GM18526 (cell line): ENCODE results near the gene MAN2A1.

Experiments
- POLR2A ChIP-seq: IDR thresholded peaks from 3 replicates; pipeline ENCODE4 v1.6.1; 2011; ENCODE audit not compliant: insufficient read length; ENCODE audit errors: extremely low read depth

The MAN2A1 gene

DNA sequence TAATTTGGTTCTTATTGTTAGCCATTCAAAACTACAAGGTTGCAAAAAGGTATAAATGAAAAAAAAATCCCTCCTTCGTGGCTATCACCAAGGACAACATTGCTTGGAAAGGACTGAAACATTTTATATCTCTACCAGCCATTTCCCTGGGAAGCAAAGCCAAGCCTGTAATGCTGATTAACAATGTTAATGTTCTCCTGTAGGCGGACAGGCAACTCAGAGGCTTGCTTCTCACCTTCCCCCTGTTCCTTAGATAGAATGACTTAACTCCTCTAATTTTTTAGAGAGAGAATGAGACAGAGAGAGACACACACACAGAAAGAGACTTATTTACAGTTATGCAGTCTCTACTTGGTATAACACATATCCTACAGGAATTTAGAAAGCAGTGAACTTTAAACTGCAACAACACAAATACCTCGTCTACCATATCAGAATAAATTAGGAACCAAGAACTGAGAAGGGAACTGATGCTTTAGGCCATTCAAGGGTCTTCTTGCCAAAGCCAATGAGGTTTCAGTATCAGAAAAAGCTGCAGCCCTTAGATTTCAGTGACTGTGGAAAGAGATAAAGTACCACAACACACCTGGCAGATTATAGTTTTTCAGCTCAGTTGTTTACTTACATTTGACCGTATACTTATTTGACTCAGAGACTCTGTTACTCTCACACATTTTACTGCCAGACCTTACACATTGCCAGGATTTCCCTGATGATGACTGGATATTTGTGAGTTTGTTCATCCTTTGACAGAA is 20.9 kb upstream of the MAN2A1 start:
- TF ChIP-seq POLR2A, result no peak

DNA sequence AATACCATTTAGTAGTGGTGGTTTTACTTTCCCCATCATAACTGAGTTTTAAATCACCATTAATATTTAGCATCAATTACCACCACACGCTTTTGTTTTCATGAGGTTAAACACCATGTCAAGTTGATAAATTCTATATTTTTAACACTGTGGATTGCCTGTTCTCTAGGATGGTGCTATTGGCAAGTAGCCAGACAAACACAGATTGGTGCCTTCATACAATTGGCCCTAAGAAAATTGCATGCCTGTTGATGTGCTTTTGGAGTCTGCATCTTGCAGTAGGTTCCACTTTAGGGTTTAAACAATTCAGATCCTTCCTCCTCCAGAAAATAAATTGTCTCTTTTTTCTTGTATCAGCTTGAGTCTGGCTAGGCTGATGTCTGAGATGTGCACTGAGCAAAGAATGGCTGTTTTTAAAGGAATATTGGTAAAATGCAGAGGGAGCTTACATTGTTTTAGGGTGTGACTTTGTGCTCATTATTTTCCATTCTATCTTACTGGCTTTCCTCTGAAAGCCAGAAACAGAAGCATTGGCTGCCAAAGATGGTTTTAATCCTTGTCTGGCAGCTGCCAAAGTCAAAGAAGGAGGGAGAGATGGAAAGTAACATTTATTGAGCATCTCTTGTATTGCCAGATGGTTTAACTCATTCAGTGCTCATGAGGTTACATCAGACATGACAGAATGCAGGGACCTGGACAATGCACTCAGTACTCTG is 19.6 kb upstream of the MAN2A1 start:
- no peak for TF ChIP-seq POLR2A

DNA sequence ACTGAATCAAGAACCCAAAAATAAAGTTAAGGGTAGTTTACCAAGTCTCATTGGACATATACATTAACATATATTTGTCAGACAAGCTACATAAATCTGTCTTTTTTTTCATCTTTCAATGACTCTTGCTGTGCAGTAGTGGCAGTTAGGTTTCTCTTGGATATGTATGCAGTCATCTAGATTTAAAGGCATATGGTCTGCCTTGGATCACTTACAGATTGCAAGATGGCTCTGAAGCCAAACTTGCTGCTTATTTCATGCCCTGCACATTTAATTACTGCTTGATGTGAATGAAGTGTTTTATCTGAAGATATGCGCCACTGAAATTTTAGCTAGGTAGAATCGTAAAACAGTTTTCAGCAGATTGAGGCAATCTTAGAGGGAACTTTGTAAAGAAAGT is 18.6 kb upstream of the MAN2A1 start:
- TF ChIP-seq POLR2A, result no peak

DNA sequence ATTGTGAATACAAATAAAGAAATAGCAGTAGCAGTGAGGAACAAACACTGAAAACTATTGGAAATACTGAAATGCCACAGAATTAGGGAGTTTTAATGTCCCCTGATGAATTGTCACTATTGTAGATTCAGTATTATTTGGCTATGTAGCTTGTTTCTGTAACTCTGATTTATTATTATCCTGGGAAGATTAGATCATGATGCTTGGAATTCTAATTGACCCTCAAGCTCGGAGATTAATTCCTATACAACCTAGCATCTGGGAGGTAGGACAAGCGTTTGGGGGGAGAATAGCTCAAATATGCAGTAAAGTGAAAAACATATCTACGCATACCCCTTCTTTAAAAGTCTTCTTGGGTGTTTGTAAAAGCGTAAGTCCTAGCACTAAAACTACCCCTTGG is 15.1 kb upstream of the MAN2A1 start:
- TF ChIP-seq POLR2A, result no peak

DNA sequence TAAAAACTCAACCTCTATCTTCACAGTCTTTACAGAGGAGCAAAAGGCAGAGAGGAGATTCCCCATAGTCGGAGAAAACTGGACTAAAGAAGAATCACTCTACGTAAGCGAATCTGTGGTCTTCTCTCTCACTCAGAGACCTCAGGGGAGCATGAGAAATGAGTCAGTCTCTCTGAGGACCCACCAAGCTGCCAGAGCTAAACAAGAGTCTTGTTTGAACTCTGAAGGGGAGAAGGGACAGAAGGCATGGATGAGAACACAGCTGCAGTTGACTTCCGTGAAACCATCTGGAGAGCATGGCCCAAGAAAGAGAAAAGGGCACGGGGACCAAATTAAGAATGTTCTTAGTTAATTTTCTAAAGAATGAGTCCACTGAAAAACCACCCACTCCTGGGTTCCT is 12.8 kb upstream of the MAN2A1 start:
- TF ChIP-seq POLR2A, result no peak

DNA sequence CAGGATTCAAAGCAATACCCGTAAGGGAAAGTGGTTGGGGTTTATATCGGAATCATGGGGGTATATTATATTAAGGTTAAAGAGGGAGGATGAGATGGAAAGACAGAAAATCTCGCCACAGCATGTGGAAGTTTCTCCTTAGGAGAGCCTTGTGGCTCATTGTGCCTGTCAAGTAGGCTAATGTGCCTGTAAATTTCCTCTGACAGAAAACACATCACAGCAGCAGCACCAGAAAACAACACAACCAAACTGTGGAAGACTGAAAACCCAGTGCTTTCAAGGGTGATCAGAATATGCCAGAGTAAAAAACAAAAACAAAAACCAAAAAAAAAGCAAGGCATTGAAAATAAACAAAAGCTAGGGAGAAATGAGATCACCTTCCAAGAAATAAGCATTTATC is 11.3 kb upstream of the MAN2A1 start:
- TF ChIP-seq POLR2A, result no peak

DNA sequence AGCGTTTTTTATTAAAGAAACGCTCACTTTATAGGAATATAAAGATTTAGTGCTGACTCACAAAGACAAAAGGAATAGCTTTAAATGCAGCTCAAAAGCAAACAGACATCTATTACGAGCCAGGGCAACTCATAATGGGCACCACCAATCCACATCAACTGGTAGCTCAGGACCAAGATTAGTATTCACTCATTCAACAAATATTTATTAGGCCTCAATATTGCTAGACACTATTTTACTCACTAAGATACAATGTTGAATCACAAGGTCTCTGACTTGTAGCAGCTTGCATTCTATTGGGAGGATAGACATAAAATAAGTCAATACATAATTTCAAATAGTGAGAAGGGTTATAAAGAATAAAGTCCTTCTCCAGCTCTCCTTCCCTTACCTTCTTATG is 8.0 kb upstream of the MAN2A1 start:
- TF ChIP-seq POLR2A, result no peak

DNA sequence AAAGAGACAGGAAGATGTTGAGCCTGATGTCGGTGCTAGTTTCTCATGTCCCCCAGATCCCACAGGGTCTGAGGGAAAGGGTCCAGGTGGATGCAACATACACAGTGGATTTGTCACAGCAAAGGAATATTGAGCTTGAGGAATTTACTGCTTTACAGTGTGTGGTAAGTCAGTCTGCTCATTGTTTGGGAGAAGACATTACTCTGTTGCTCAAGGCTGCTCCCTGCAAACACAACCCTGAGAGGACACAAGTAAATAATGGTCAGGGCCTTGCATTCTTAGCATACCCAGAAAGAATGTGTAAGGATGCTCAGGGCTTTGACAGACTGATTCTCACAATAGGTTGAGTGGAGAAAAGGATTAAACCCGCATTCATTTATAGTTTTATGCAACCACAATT is 7.3 kb upstream of the MAN2A1 start:
- no peak for TF ChIP-seq POLR2A

DNA sequence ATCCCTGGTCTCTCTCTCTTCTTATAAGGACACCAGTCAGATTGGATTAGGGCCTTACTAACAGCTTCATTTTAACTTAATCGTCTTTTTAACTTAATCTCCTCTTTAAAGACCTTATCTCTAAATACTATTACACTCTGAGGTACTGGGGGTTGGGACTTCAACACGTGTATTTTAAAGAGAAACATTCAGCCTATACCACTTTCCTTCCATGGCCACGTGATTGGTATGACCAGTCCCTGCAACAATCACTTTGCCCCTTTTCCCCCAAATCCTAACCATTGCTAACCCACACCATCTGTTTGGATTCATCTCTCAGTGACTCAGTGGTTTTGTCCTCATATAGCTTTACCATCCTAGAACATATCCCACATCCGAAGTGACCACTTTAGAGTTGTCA is 3.8 kb upstream of the MAN2A1 start:
- TF ChIP-seq POLR2A, result no peak

DNA sequence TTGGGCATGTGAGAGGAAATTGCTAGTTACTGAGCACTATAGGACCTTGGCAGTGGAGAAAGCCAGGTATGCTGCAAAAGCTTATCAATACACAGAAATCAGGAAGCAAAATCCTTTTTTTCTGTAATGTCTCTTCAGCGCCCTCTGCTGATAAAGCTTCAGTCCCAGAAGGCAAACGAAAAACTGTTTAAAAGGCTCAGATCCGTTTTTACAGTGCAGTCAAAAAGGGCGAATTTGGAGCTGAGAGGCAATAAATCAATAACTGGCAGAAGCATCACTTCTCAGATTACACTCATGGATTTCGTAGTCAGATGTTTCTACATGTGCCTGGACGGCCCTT is 1.1 kb upstream of the MAN2A1 start:
- no peak for TF ChIP-seq POLR2A

DNA sequence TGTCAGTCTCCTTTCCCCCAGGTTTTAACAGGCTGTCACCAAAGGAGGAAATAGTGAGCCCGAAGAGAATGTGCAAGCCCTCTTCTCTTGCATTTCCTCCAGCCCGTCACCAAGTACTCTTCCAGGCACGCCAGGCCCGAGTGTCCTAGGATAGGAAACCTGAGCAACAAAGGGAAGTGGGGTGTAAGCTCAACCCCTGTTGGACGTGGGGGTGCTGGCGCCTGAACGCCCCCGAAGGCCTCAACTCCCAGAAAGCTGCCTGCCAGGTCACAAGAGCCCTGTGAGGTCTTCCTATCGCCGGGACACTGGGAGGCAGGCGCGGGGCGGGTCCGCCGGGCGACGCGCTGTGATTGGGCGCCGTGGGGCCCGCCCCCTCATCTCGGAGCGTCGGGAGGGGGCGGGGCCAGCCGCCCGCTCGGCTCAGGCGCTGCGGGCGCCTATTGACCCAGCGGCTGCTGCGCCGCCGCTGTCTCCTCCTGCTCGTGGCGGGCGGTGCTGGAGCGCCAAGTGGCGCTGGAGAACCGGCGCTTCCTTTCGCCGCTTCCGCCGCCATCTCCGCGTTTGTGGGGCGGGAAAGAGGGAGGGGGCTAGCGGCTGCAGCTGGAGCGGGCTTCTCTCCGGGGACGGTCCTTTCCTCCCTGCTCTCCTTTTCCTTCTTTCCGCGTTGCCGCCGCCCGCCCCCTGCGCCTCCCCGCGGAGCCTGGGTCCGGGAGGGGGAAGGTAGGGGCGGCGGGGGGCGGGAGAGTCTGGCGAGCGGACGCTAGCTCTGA is 572 bp upstream of the MAN2A1 start:
- TF ChIP-seq POLR2A, result peak; percentile 79

DNA sequence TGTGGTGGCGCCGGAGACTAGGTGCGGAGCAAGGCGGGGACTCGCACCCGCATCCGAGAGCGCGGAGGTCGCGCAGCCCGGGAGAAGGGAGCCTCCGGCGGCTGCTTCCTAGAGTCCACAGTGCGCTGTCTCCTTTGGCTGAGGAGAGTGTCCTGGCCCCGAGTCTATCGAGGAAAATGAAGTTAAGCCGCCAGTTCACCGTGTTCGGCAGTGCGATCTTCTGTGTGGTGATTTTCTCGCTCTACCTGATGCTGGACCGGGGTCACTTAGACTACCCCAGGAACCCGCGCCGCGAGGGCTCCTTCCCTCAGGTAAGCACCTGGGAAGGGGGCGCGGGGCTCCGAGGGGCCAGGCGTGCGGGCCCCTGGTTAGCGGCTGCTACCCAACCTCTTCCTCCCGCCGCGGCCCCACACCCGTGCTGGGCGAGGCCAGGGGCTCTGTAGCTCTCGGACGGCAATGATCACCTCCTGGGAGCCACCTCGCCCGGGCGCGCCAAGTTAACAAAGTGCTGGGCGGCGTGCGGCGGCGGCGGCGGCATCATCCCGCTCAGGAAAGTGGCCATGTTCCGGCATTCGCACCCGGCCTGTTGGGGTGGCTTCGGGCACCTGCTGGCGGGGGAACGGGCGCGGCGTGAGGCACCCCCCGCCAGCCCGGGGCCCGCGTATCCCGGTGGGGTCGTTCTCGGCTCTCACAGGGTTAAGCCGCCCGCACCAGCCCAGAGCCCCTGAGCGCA is 681 bp downstream of the MAN2A1 start:
- no peak for TF ChIP-seq POLR2A

DNA sequence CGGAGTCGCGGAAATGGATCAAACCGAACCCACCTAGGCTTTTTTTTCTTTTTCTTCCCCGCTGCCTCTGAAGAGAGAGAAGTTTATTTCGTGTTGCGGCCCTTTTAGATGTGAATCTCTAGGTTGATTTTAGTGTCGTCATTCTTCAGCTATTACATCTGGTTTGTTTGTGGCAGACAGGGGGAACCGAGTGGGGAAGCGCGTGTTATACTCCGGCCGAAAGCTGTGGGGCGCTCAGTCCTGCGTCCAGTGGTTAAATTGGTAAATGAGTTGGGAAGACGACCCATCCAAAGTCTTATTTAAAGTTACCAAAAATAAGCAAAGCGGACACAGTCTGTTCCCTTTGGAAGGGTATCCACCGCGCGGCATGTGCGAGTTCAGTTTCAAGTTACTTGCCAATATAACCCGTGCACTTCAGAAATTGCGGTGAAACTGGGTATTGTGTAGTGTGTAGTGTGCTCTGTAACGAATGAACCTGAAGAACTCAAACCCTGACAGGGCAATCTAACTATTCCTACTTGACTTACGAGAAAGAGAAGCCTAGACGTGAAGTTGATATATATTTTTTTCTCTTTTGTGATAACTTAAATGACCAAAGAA is 1.3 kb downstream of the MAN2A1 start:
- TF ChIP-seq POLR2A, result no peak

DNA sequence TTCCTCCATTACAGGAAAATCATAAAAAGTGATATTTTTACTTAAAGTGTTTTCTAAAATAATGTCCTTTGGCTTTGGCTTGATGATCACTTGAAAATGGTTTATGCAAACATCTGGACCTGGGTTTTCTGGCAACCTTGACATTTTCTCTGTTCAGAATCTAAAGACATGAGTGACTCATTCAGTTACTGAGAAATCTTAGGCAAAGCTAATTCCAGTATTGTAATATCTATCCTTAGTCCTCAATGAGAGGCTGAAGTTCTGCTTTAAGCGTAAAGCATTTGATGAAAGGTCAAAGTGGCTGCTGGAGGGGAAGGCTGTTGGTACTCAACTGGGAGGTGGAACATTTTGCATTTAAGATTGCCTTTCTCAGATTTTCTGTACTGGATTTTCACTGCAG is 2.3 kb downstream of the MAN2A1 start:
- TF ChIP-seq POLR2A, result no peak

DNA sequence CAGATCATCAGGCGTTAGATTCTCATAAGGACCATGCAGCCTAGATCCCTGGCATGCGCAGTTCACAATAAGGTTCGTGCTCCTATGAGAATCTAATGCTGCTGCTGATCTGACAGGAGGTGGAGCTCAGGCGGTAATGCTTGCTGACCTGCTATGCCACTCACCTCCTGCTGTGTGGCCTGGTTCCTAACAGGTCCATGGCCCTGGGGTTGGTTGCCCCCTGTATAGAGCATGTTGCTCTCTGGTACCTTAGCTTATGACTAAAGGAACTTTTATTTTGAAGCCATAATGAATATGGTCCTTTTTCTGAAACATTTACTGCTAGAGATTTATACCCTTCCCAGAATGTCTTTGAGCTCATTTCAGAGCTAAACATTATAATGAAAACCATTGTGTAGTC is 3.1 kb downstream of the MAN2A1 start:
- TF ChIP-seq POLR2A, result no peak
